ENCODE data around the gene SYT12. TPM values are rescaled to one million over a fixed set of nuclear protein-coding genes. Genes with fewer than 3 reads are reported as not detected.

The SYT12 gene
- total RNA-seq, 1 donor from 2014 or later: 7.2 TPM

DNA sequence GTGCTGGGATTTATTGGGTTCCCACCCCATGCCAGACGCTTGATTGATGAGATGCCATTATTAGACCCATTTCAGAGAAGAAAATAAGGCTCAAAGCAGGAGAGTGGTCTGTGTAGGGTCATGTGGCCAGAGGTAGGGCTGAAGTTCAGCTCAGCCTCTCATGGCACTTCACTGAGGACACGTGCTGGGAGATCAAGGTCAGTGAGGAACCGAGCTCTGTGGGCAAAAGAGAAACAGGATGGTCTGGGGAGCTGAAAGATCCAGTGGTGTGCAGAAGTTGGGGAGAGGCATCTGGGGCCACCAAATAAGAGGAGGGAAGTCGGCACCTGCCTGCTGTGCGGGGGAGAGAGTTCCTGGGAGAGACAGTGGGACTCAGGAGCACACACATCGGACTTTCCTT lies 53.3 kb downstream of the SYT12 start:
- H3K4me1 Mint-ChIP-seq (ENCODE audit: low read depth): peaks cover 12% of the 10 kb centered on the region
- H3K27ac Mint-ChIP-seq (ENCODE audit: unreplicated experiment): no peak overlapping the region
- H3K4me3 Mint-ChIP-seq (ENCODE audit: unreplicated experiment): no peak overlapping the region
- no peak for DNase-seq (ENCODE audit: low spot score)
- H3K36me3 Mint-ChIP-seq (ENCODE audit: low read depth): peaks cover 3% of the 10 kb centered on the region
- no peak for TF ChIP-seq CTCF (IDR thresholded peaks at IDR 0.05)
- no peaks in the 10 kb centered on the region for H3K27me3 Mint-ChIP-seq (ENCODE audit: low read depth)
- H3K9me3 Mint-ChIP-seq (ENCODE audit: low read depth): no peaks in the 10 kb centered on the region

DNA sequence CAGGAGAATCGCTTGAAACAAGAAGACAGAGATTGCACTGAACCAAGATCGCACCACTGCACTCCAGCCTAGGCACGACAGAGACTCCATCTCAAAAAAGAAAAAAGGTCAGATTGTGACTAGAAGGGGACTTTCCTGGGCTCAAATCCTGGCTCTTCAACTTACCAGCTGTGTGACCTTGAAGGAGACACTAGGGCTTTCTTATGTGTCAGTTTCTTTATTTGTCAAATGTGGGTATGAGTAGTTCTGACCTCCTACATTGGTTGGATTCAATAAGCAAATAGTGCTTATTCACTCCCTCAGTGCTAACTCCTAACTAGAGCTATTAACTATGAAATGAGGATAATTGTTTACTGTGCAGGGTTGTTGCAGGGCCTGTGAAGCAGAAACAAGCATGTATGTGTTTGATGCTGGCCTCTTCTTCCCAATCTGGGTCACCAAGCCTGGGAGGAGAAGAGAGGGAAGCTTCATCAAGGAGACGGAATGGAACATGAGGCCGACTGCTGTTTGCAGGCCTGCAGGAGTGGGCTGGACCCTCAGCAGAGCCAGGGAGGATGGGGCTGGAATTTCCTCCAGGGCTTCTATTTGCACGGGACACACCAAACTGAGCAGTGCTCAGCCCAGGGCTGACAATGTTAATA lies 56.3 kb downstream of the SYT12 start:
- Mint-ChIP-seq H3K27me3 (ENCODE audit: low read depth) (no peaks in the 10 kb centered on the region), H3K4me3 (ENCODE audit: unreplicated experiment) (no peak overlapping the region)

GRCh38 chr11:67082071-67082791 lies 59.3 kb downstream of the SYT12 start:
- no peak overlapping the region for H3K27ac Mint-ChIP-seq (ENCODE audit: unreplicated experiment)

More for the DNA sequence above, 56.3 kb downstream of the SYT12 start:
- TF ChIP-seq CTCF (IDR thresholded peaks at IDR 0.05): no peak
- DNase-seq (ENCODE audit: low spot score): no peak
- Mint-ChIP-seq H3K4me1 (ENCODE audit: low read depth) (peaks cover 17% of the 10 kb centered on the region), H3K9me3 (ENCODE audit: low read depth) (no peaks in the 10 kb centered on the region), H3K36me3 (ENCODE audit: low read depth) (no peaks in the 10 kb centered on the region), H3K27ac (ENCODE audit: unreplicated experiment) (no peak overlapping the region)

GRCh38 chr11:67083786-67084366 lies 60.9 kb downstream of the SYT12 start:
- no peak overlapping the region for H3K4me3 Mint-ChIP-seq (ENCODE audit: unreplicated experiment)
- DNase-seq (ENCODE audit: low spot score): no peak
- no peaks in the 10 kb centered on the region for H3K36me3 Mint-ChIP-seq (ENCODE audit: low read depth)
- TF ChIP-seq CTCF (IDR thresholded peaks at IDR 0.05): no peak
- H3K4me1 Mint-ChIP-seq (ENCODE audit: low read depth): peaks cover 10% of the 10 kb centered on the region
- no peak overlapping the region for H3K27ac Mint-ChIP-seq (ENCODE audit: unreplicated experiment)
- H3K9me3 Mint-ChIP-seq (ENCODE audit: low read depth): no peaks in the 10 kb centered on the region
- no peaks in the 10 kb centered on the region for H3K27me3 Mint-ChIP-seq (ENCODE audit: low read depth)

More at GRCh38 chr11:67082071-67082791, 59.3 kb downstream of the SYT12 start:
- DNase-seq (ENCODE audit: low spot score): no peak
- TF ChIP-seq CTCF (IDR thresholded peaks at IDR 0.05): no peak
- Mint-ChIP-seq H3K27me3 (ENCODE audit: low read depth) (no peaks in the 10 kb centered on the region), H3K36me3 (ENCODE audit: low read depth) (no peaks in the 10 kb centered on the region), H3K9me3 (ENCODE audit: low read depth) (no peaks in the 10 kb centered on the region), H3K4me1 (ENCODE audit: low read depth) (peaks cover 17% of the 10 kb centered on the region), H3K4me3 (ENCODE audit: unreplicated experiment) (no peak overlapping the region)

GRCh38 chr11:67085617-67086016 lies 62.7 kb downstream of the SYT12 start:
- no peak for TF ChIP-seq CTCF (IDR thresholded peaks at IDR 0.05)

More at GRCh38 chr11:67085617-67086016, 62.7 kb downstream of the SYT12 start:
- no peaks in the 10 kb centered on the region for H3K9me3 Mint-ChIP-seq (ENCODE audit: low read depth)
- DNase-seq (ENCODE audit: low spot score): no peak
- H3K36me3 Mint-ChIP-seq (ENCODE audit: low read depth): no peaks in the 10 kb centered on the region
- no peak overlapping the region for H3K4me3 Mint-ChIP-seq (ENCODE audit: unreplicated experiment)
- H3K27me3 Mint-ChIP-seq (ENCODE audit: low read depth): no peaks in the 10 kb centered on the region
- H3K27ac Mint-ChIP-seq (ENCODE audit: unreplicated experiment): no peak overlapping the region
- peaks cover 5% of the 10 kb centered on the region for H3K4me1 Mint-ChIP-seq (ENCODE audit: low read depth)
